ENCODE data around the gene ADAMTSL1. TPM values are rescaled to one million over a fixed set of nuclear protein-coding genes. Genes with fewer than 3 reads are reported as not detected.

ADAMTSL1 gene
- total RNA-seq, 2 experiments from 2014 or later: not detected

GRCh38 chr9:18499980-18500379 is 26.0 kb downstream of the ADAMTSL1 start:
- Histone ChIP-seq H3K9me2 (ENCODE audit: insufficient read depth, low read length) (no peaks in the 10 kb centered on the region), H2AFZ (ENCODE audit: low read length) (no peak overlapping the region), H3K27ac (ENCODE audit: low read depth, low read length, poor library complexity, severe bottlenecking) (no peak overlapping the region), H3K79me2 (ENCODE audit: insufficient read depth, low read depth, low read length) (no peaks in the 10 kb centered on the region), H3K4me3 (ENCODE audit: low read depth, low read length, poor library complexity, severe bottlenecking) (no peak overlapping the region), H3K36me3 (ENCODE audit: insufficient read depth, low read length) (no peaks in the 10 kb centered on the region), H4K20me1 (ENCODE audit: insufficient read depth, low read length) (no peaks in the 10 kb centered on the region), H3K4me2 (ENCODE audit: low read length) (no peak overlapping the region), H3K9me3 (ENCODE audit: low read length) (no peaks in the 10 kb centered on the region), H3K4me1 (ENCODE audit: insufficient read depth, low read length, poor library complexity, severe bottlenecking) (no peaks in the 10 kb centered on the region)
- ChIA-PET CTCF (ENCODE audit: unreplicated experiment) (no interaction called here), POLR2A (interaction anchor here (0.7 kb wide), 1 partner anchor 842 kb away, joined by 3 read pairs; no protein-coding TSS in a partner anchor)
- no peak for DNase-seq (ENCODE audit: low spot score)
- intact Hi-C loops (cut with micrococcal nuclease; ENCODE audit: unreplicated experiment): loop anchor here (10.0 kb wide), 1 partner anchor 155 kb away; no protein-coding TSS in a partner anchor
- TF ChIP-seq CTCF (conservative IDR thresholded peaks at IDR 0.05; ENCODE audit: low read length): no peak
- TF ChIP-seq EZH2phosphoT487 (IDR thresholded peaks at IDR 0.05; ENCODE audit: borderline replicate concordance, low read depth, low read length): no peak
- BruUV-seq (replicated peaks): no TSS peak

GRCh38 chr9:18500451-18500850 is 26.5 kb downstream of the ADAMTSL1 start:
- POLR2A ChIA-PET: interaction anchor here (0.7 kb wide), 1 partner anchor 842 kb away, joined by 3 read pairs; no protein-coding TSS in a partner anchor

More at GRCh38 chr9:18500451-18500850, 26.5 kb downstream of the ADAMTSL1 start:
- Histone ChIP-seq H2AFZ (ENCODE audit: low read length) (no peak overlapping the region), H3K4me3 (ENCODE audit: low read depth, low read length, poor library complexity, severe bottlenecking) (no peak overlapping the region), H3K4me1 (ENCODE audit: insufficient read depth, low read length, poor library complexity, severe bottlenecking) (no peaks in the 10 kb centered on the region), H3K4me2 (ENCODE audit: low read length) (no peak overlapping the region), H3K36me3 (ENCODE audit: insufficient read depth, low read length) (no peaks in the 10 kb centered on the region), H3K9me2 (ENCODE audit: insufficient read depth, low read length) (no peaks in the 10 kb centered on the region), H3K79me2 (ENCODE audit: insufficient read depth, low read depth, low read length) (no peaks in the 10 kb centered on the region), H3K9me3 (ENCODE audit: low read length) (no peaks in the 10 kb centered on the region), H3K27ac (ENCODE audit: low read depth, low read length, poor library complexity, severe bottlenecking) (no peak overlapping the region), H4K20me1 (ENCODE audit: insufficient read depth, low read length) (no peaks in the 10 kb centered on the region)
- intact Hi-C loops (cut with micrococcal nuclease; ENCODE audit: unreplicated experiment): loop anchor here (10.0 kb wide), 1 partner anchor 154 kb away; no protein-coding TSS in a partner anchor
- no peak for DNase-seq (ENCODE audit: low spot score)
- TF ChIP-seq CTCF (conservative IDR thresholded peaks at IDR 0.05; ENCODE audit: low read length) (no peak), EZH2phosphoT487 (IDR thresholded peaks at IDR 0.05; ENCODE audit: borderline replicate concordance, low read depth, low read length) (no peak)
- CTCF ChIA-PET (ENCODE audit: unreplicated experiment): no interaction called here
- BruUV-seq (replicated peaks): no TSS peak
